Anterior cingulate cortex (tissue), 58 donors: Measurements from ENCODE around the gene PRKAA1.
"Not testable (repeated sequence)": the region's sequence is repeated elsewhere in the genome, so short reads cannot be mapped to it uniquely, and the experiment has no call there.

Experiments used
- DNase-seq, 58 donors: peaks; one replicate each; lab custom pipeline; 2025; lab: John Stamatoyannopoulos, UW

PRKAA1 gene

GRCh38 chr5:40826489-40827187 lies 28.5 kb upstream of the PRKAA1 start:
- DNase-seq = no peak

- DNase-seq = not testable (repeated sequence)
Observed at GRCh38 chr5:40825461-40826043, 27.4 kb upstream of the PRKAA1 start.

- DNase-seq = no peak
Observed at GRCh38 chr5:40823459-40823858, 25.3 kb upstream of the PRKAA1 start.

DNA sequence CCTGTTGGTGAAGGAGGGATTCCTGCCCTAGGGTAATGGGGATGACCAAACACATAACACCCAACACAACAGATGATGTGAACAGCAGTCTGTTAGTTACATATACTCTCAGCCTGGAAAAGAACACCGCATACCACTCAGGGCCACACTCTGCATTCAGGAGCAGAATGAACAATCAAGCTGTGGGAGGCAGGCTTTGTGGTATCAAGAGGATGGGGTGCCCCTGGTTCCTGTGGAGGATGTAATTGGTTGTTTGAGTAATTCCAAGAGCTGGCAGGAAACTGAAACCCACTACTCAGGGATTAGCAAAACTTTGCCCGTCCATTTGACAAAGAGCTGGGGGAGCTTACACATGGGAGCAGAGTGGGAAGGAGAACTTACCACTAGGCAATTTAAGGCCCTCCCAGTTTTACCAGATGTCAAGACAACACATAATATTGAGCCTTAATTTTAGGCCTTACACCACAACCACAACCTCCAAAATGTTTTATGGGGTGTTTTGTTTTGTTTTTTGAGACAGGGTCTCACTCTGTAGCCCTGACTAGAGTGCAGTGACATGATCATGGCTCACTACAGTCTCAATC lies 15.6 kb upstream of the PRKAA1 start:
- no peak for DNase-seq

- no peak for DNase-seq
Observed at GRCh38 chr5:40812125-40812524, 14.0 kb upstream of the PRKAA1 start.

DNA sequence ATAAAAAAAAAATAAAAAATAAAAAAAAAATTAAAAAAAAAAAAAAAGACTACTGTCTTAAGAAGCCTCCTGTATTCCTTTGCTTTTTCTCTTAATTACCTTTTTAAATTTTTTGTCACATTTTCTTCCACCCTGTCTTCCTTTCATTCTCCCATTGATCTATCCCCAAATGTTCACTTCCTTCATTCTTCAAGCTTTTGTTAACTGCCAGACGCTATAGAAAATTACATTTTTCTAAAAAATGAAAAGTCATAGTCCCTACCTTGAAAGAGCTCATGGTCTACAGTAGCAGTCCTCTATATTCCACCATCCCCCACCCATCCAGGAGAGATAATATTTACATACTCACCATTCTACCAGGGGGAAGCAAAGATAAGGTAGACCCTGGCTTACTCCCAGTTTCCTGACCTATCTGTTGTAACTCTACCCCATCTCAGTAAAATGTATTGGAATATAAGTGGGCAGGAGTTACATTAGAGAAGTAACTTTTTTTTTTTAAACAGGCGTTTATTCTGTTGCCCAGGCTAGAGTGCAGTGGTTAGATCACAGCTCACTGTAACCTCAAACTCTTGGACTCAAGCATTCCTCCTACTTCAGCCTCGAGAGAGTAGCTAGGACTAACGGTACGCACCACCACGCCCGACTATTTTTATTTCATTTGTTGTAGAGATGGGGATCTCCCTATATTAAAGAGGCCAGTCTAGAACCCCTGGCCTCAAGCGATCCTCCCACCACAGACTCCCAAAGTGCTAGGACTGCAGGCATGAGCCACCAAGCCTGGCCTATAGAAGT lies 3.8 kb upstream of the PRKAA1 start:
- no peak for DNase-seq

DNA sequence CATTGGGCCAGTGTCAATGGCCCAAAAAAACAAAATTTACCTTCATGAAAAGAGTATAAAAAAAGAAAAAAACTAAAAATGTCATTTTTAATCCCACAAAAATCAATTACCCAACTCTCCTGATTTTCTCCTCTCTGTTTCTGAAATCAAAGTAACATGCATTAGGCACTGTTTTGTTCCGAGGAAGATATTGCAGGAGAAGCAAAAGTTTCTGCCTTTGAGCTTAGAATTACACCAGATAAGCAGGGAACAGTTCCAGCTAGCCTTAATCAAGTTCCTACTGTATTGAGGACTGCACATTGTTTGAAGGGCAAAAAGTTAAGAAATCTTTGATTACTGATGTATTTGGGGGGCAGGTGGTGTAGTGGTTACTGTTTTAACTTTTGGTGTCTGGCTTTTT lies 1.1 kb upstream of the PRKAA1 start:
- no peak for DNase-seq

DNA sequence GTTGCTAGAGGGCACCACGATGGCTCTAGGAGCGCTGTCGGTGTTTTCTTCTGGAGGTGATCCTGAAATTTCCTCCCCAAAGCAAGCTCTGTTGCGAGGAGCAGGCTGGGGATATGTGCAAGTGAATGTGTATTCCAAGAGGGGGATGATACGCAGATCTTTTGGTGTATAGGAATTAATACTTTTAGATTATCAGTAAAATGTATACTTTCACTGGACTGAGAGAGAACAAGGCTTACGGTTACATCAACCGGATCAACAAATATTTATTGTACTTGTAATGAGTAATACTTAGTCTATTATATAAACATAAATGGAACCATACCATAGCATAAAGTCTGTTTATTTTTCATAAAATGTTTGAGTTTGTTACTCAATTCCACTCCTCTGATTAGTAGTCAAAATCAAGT lies 632 bp upstream of the PRKAA1 start:
- peak in 1 of 58 donors; percentile 78 for DNase-seq

- DNase-seq = peak in 48 of 58 donors; percentile 8 to 77 (median 53)
Observed at GRCh38 chr5:40797273-40798011, 732 bp downstream of the PRKAA1 start.

DNA sequence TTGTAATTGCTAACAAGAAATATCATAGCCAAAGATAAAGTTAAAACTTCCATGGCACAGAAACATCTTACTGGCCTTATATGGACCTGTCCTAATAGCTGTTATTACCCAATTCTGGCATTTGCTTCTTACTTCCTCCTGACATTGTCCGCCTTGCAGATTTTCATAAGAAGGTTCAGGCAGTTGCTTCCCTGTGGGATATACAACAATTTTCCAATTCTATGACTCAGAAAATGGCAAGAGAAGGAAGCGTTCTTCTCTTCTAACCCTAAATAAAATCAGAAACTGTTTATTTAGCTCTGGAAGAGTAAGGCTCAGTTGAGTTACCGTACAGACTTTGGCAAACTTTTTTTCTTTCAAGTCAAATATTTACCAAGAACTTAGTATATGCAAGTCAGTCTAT lies 1.7 kb downstream of the PRKAA1 start:
- DNase-seq = no peak

DNA sequence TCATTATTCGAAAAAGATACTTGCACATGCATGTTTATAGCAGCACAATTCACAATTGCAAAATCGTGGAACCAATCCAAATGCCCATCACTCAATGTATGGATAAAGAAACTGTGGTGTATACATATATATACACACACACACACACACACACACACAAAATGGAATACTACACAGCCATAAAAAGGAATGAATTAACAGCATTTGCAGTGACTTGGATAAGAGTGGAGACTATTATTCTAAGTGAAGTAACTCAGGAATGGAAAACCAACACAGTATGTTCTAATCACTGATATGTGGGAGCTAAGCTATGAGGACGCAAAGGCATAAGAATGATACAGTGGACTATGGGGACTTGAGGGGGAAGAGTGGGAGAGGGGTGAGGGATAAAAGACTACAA lies 3.3 kb downstream of the PRKAA1 start:
- DNase-seq = not testable (repeated sequence)

GRCh38 chr5:40794340-40794739 lies 3.8 kb downstream of the PRKAA1 start:
- not testable (repeated sequence) for DNase-seq

GRCh38 chr5:40792691-40793090 lies 5.5 kb downstream of the PRKAA1 start:
- DNase-seq = not testable (repeated sequence)

DNA sequence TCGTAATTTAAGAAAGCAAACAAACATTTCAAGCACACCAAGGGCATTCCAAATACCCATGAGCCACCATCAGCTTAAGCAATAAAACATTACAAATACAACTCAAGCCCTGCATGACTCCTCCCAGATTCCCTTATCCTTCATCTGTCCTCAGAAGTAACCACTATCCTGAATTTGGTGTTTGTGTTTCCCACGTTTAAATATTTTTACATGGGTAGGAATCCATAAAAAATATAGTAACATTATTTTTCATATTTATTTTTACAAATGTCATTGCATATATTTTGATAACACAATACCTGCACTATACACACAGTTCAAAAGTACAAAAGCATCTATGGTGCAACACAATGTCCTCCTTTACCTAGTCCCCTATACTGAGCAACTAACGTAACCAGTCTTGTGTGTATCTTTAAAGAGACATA lies 6.4 kb downstream of the PRKAA1 start:
- DNase-seq = no peak

DNA sequence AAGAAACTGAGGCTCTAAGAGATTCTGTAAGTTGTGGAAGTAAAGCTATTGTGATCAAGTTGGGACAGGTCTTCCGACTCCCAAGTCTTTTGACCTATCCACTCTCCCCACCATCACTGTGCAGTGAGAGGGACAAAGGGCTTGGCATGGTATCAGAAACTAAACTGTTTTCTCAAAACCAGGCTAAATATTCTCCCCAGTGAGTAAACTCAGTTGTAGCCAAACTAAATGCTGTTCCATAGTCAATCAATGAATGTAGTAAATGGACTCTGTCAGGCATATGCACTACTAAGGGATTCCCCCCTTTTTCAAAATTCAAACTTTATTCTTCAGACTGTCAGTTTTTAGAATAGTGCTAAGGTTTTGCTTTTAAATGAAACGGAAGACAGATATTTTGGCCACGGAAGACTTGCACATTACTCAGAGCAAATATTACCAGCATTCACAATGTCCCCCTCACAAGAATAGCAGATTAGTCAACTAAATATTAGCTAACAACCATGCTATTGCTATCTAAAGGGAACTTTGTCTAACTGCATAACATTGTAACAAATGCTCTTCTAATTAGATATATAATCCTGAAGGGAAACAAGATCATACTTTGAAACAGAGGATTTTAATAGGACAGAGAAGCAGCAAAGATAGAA lies 7.1 kb downstream of the PRKAA1 start:
- no peak for DNase-seq

DNA sequence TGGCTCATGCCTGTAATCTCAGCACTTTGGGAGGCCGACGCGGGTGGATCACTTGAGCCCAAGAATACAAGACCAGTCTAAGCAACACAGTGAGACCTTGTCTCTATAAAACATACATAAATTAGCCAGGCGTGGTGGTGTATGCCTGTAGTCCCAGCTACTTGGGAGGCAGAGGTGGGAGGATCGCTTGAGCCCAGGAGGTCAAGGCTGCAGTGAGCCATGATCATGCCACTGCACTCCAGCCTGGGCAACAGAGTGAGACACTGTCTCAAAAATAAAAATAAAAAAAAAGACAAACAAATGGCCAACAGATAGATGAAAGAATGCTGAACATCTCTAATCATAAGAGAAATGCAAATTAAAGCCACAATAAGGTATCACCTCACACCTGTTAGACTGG lies 9.2 kb downstream of the PRKAA1 start:
- DNase-seq = not testable (repeated sequence)

GRCh38 chr5:40787986-40788385 lies 10.2 kb downstream of the PRKAA1 start:
- DNase-seq = no peak

DNA sequence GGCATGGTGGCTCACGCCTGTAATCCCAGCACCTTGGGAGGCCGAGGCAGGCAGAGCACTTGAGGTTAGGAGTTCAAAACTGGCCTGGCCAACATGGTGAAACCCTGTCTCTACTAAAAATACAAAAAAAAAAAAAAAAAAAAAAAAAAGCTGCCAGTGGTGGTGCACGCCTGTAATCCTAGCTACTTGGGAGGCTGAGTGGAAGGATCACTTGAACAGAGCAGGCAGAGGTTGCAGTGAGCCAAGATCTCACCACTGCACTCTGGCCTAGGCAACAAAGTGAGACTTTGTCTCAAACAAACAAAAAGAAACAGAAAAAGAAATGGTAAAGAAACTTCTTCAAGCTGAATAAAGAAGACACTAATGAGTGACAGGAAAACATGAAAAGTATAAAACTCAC lies 11.5 kb downstream of the PRKAA1 start:
- not testable (repeated sequence) for DNase-seq

DNA sequence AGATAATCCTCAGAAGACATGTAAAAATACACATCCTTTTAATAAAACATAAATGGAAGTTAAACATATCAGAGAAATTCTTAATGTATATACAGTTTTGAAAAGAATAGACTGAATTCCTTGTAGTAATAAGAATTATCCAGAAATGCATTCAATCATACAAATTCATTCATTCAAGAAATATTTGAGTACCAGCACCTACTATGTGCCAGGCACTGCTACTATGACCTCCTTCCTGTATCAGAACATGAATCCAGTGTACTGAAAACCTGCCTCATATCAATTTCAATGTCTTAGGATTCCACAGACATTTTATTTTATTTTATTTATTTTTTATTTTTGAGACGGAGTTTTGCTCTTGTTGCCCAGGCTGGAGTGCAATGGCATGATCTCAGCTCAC lies 13.3 kb downstream of the PRKAA1 start:
- no peak for DNase-seq
